EH (cell line): ENCODE measurements around the gene KCNH1.

ENCODE experiments used
- DNase-seq: peaks from one replicate; pipeline ENCODE4 v3.0.0-alpha.2; 2015; ENCODE audit warnings: low read depth

KCNH1 gene

GRCh38 chr1:211133836-211134669, at the start of gene KCNH1:
KCNH1 (minus strand) TSS chr1:211134148; CDS start chr1:211133945, 203 bp downstream.
- peak; percentile 84 for DNase-seq

GRCh38 chr1:211182746-211183145, 48.8 kb upstream of the KCNH1 start:
- DNase-seq = no peak

- no peak for DNase-seq
Measured at GRCh38 chr1:211174375-211174774, 40.4 kb upstream of the KCNH1 start.

GRCh38 chr1:211172657-211173056, 38.7 kb upstream of the KCNH1 start:
- no peak for DNase-seq

GRCh38 chr1:211169353-211169752, 35.4 kb upstream of the KCNH1 start:
- no peak for DNase-seq

- DNase-seq = no peak
Measured at GRCh38 chr1:211158866-211159265, 24.9 kb upstream of the KCNH1 start.

- DNase-seq = peak; percentile 4
Measured at GRCh38 chr1:211155040-211155439, 21.1 kb upstream of the KCNH1 start.

GRCh38 chr1:211153932-211154331, 20.0 kb upstream of the KCNH1 start:
- DNase-seq = peak; percentile 1

- no peak for DNase-seq
Measured at GRCh38 chr1:211148366-211148765, 14.4 kb upstream of the KCNH1 start.

- DNase-seq = no peak
Measured at GRCh38 chr1:211145944-211146343, 12.0 kb upstream of the KCNH1 start.

GRCh38 chr1:211135342-211135950, 1.5 kb upstream of the KCNH1 start:
- peak; percentile 70 for DNase-seq

GRCh38 chr1:211133393-211133835, 534 bp downstream of the KCNH1 start:
- peak; percentile 33 for DNase-seq

- DNase-seq = no peak
Measured at GRCh38 chr1:211132721-211133392, 1.1 kb downstream of the KCNH1 start.

GRCh38 chr1:211129776-211130175, 4.2 kb downstream of the KCNH1 start:
- no peak for DNase-seq

- no peak for DNase-seq
Measured at GRCh38 chr1:211127166-211127565, 6.8 kb downstream of the KCNH1 start.

GRCh38 chr1:211126622-211127021, 7.3 kb downstream of the KCNH1 start:
- peak; percentile 87 for DNase-seq

GRCh38 chr1:211118407-211119102, 15.4 kb downstream of the KCNH1 start:
- peak; percentile 77 for DNase-seq

- DNase-seq = no peak
Measured at GRCh38 chr1:211114446-211114845, 19.5 kb downstream of the KCNH1 start.

- peak; percentile 32 for DNase-seq
Measured at GRCh38 chr1:211113566-211113965, 20.4 kb downstream of the KCNH1 start.

- DNase-seq = no peak
Measured at GRCh38 chr1:211111351-211111750, 22.6 kb downstream of the KCNH1 start.

GRCh38 chr1:211101481-211101880, 32.5 kb downstream of the KCNH1 start:
- no peak for DNase-seq

GRCh38 chr1:211099393-211099792, 34.6 kb downstream of the KCNH1 start:
- DNase-seq = no peak
